Pancreas (tissue), 10 donors: ENCODE results near the gene STRBP. TPM values are rescaled to one million over a fixed set of nuclear protein-coding genes. Genes with fewer than 3 reads are reported as not detected.
"Not testable (repeated sequence)": the region's sequence is repeated elsewhere in the genome, so short reads cannot be mapped to it uniquely, and the experiment has no call there.

Experiments
- ATAC-seq, 4 donors: fragments of 200-7000 bp; cut with Tn5 transposase; one replicate each; pipeline versions ENCODE4 v1.8.0 to v1.9.1; 2020; ENCODE audit warnings: mild to moderate bottlenecking in 4 of 4, moderate library complexity in 4 of 4
- DNase-seq, 6 donors: peaks; one replicate each; pipeline ENCODE4 v3.0.0-alpha.2; 2020
- FAIRE-seq: peaks from 2 replicates; lab custom pipeline; 2012; peaks lifted over from hg19 to GRCh38; lab: Jason Lieb, UNC
- H3K27ac ChIP-seq, 4 donors: fragments of 200-600 bp; sonication (generic); 1 replicate in 3 of 4; 2 replicates in 1 of 4; pipeline versions ENCODE4 v1.5.0 to v1.8.0; 2020
- H3K27me3 ChIP-seq, 4 donors: fragments of 200-600 bp; one replicate each; pipeline ENCODE4 v1.8.0; 2021
- H3K36me3 ChIP-seq, 3 donors: fragments of 200-600 bp; sonication (generic) in 1 of 3; one replicate each; pipeline versions ENCODE4 v1.5.0 to v1.8.0; 2020 to 2021
- H3K4me1 ChIP-seq, 3 donors: fragments of 200-600 bp; one replicate each; pipeline ENCODE4 v1.8.0; 2021
- H3K4me3 ChIP-seq, 4 donors: fragments of 200-600 bp; sonication (generic) in 2 of 4; one replicate each; pipeline versions ENCODE4 v1.5.0 to v1.8.0; 2020 to 2021
- H3K9me3 ChIP-seq, 4 donors: fragments of 200-600 bp; one replicate each; pipeline ENCODE4 v1.8.0; 2021
- CTCF ChIP-seq, 4 donors: fragments of 200-600 bp; sonication (generic) in 3 of 4; IDR thresholded peaks; one replicate each; pipeline versions ENCODE4 v1.5.0 to v1.8.0; 2021; ENCODE audit warnings: antibody characterized with exemption in 4 of 4
- WGBS, 2 donors: extraction: QIAGEN DNeasy Blood & Tissue Kit; methylation state at CpG; one replicate each; pipeline ENCODE4 v1.1.7; 2013; 5-methylcytosine and 5-hydroxymethylcytosine counted together
- intact Hi-C, 3 donors: fragments of 100-400 bp; cut with DNase I; formaldehyde crosslinking; loops; one replicate each; pipeline versions ENCODE4 v1.11.1 to v1.14.2; 2022
- polyA plus RNA-seq, 2 donors: library from polyadenylated mRNA; stranded (reverse); fragments of 200-250 nt; gene quantifications; one replicate each; pipeline ENCODE4 v1.2.3, GENCODE V29; 2013
- total RNA-seq, 6 donors: library from RNA; stranded (reverse); fragmentation: NEBNext Ultra II Directional in 4 of 6; extraction: Animal tissue kit (Norgen Biotek cat#: 25700) in 4 of 6; gene quantifications; one replicate each; pipeline versions ENCODE4 v1.2.1 to v1.2.4, GENCODE V29; 2021 to 2023
- donor health status: healthy with polysubstance abuse.
- donor health status: DM: no; HTN: no; CAD: no; lungs with moderate emphysema.
- donor health status: DM: no; HTN: no; CAD: no.
- donor health status: control.
- donor health status: control.
- donor health status: Bipolar disorder and iron deficiency.
- donor health status: DM: yes; HTN: yes; CAD: no.
- donor health status: DM: no; HTN: no; CAD: no.
- donor health status: DM: no; HTN: no; CAD: no.
- donor health status: DM: yes; HTN: yes; CAD: no.

STRBP gene
- total and polyA plus RNA-seq, 8 donors = 8.0 to 17.8 (median 12.5) TPM

DNA sequence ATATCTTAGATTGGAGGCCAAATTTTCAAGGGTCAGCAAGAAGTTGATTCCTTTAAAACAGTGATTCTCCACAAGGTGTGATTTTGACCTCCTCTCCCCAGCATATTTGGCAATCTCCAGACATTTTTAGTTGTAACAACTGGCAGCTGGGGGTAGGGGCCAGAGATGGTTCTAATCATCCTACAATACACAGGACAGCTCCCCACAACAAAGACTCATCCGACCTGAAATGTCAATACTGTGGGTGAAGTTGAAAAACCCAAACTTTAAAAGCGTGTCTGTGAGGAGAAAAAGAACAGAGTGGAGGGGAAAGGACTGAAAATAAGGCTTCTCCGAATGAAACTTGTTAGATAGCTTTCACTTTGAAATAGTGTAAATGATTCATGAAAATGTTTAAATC lies 10.0 kb upstream of the STRBP start:
- no peak for TF ChIP-seq CTCF (IDR thresholded peaks at IDR 0.05)
- ATAC-seq (no peak), DNase-seq (no peak), FAIRE-seq (no peak)
- intact Hi-C loops = no loop called here
- no peaks in the 10 kb centered on the region for H3K9me3 ChIP-seq
- H3K4me3 ChIP-seq = no peak overlapping the region
- H3K36me3 ChIP-seq = no peaks in the 10 kb centered on the region
- no peaks in the 10 kb centered on the region for H3K4me1 ChIP-seq
- no peaks in the 10 kb centered on the region for H3K27me3 ChIP-seq
- no peak overlapping the region for H3K27ac ChIP-seq
- 73 to 84% methylated on average over 3 of the region's 3 CpGs for WGBS, 2 donors

DNA sequence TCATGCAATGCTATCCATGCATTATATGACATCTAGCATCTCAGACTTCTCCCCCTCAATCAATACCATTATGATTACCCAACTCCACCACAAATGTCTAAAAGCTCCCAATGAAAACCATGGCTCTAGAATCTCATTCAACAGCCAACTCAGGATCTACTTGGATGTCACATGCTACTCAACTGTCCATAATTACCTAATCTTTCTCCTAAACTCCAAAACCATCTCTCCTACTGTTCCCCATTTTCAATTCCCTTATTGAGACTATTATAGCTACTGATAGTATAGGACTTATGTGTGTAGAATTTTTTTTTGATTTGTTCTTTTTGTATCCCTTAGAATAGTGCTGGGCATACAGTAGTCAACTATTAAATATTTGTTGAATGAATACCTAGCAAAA lies 8.2 kb upstream of the STRBP start:
- no peak for ATAC-seq
- DNase-seq = no peak
- no peaks in the 10 kb centered on the region for H3K36me3 ChIP-seq
- no peak overlapping the region for H3K27ac ChIP-seq
- H3K27me3 ChIP-seq = no peaks in the 10 kb centered on the region
- no peaks in the 10 kb centered on the region for H3K9me3 ChIP-seq
- no peak for TF ChIP-seq CTCF (IDR thresholded peaks at IDR 0.05)
- no peak for FAIRE-seq
- H3K4me3 ChIP-seq = no peak overlapping the region
- H3K4me1 ChIP-seq = no peaks in the 10 kb centered on the region
- intact Hi-C loops = no loop called here

- H3K27me3 ChIP-seq, H3K9me3 ChIP-seq, H3K36me3 ChIP-seq, DNase-seq, H3K27ac ChIP-seq, ATAC-seq, H3K4me3 ChIP-seq, H3K4me1 ChIP-seq, intact Hi-C loops, FAIRE-seq: not testable (repeated sequence)
- 87 to 90% methylated on average over 6 of the region's 6 CpGs for WGBS, 2 donors
Measured at GRCh38 chr9:123271133-123271532, 2.7 kb upstream of the STRBP start.

GRCh38 chr9:123269281-123269680 lies 895 bp upstream of the STRBP start:
- no peak for FAIRE-seq
- Histone ChIP-seq H3K27me3 (no peaks in the 10 kb centered on the region), H3K4me1 (no peaks in the 10 kb centered on the region), H3K4me3 (peak overlapping the region; percentile 30 to 58 (median 47)), H3K36me3 (no peaks in the 10 kb centered on the region), H3K9me3 (no peaks in the 10 kb centered on the region), H3K27ac (peak overlapping the region; percentile 59 to 87 (median 70))
- no peak for ATAC-seq
- 70 to 73% methylated on average over 7 of the region's 7 CpGs for WGBS, 2 donors
- peak in 2 of 6 donors; percentile 19 to 24 for DNase-seq
- no peak for TF ChIP-seq CTCF (IDR thresholded peaks at IDR 0.05)
- intact Hi-C loops = no loop called here

DNA sequence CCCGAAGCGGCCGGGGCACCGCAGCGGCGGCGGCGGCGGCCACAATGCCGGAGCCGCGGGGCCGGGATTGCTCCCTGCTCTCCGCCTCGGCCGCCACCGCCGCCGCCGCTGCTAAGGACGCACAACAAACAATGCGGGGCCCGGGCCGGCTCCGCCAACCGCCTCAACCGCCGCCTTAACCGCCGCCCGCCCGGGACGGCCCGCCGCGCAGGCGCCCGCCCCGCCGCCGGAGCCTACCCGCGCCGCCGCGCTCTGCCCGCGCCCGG lies 254 bp downstream of the STRBP start:
- Histone ChIP-seq H3K27me3 (no peaks in the 10 kb centered on the region), H3K4me1 (peaks cover 0 to 1% (median 0%) of the 10 kb centered on the region in 3 donors), H3K27ac (peak overlapping the region in 2 of 4 donors; percentile 16 to 33), H3K9me3 (no peaks in the 10 kb centered on the region), H3K36me3 (no peaks in the 10 kb centered on the region), H3K4me3 (peak overlapping the region; percentile 28 to 58 (median 48))
- FAIRE-seq = no peak
- WGBS, 2 donors = 0% methylated on average over 29 to 49 of the region's 49 CpGs
- intact Hi-C loops = no loop called here
- ATAC-seq = peak in 3 of 4 donors; percentile 1 to 9 (median 1)
- TF ChIP-seq CTCF (IDR thresholded peaks at IDR 0.05) = no peak
- DNase-seq = no peak
